A204.1 (cell line): ENCODE results near the gene SYPL1.

Experiments used
- FAIRE-seq: peaks from 2 replicates; lab custom pipeline; 2012; peaks lifted over from hg19 to GRCh38; lab: Jason Lieb, UNC

Gene SYPL1

DNA sequence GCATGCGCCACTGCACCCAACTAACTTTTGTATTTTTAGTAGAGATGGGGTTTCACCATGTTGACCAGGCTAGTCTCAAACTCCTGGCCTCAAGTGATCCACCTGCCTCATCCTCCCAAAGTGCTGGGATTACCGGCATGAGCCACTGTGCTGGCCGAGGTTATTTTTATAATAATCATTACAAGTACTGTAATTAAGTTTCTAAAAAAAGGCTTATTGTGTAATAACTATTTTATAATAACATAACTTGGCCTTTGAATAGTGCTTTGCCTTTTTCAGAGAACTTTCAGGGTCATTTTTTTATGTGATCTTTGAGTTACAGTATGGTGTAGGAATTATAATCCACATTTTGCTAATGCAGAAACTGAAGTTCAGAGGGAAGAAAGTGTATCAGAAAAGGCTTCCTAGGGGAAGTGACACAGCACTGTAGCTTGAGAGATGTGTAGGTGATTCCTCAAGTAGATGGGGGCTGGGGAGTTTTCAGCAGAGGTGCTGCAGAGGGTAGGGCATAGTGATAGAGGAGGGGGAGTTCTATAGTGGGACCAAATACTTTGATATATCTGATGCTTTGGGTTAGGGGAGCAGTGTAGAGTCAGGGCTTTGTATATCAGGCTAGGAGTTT lies 9.2 kb upstream of the SYPL1 start:
- FAIRE-seq: no peak

DNA sequence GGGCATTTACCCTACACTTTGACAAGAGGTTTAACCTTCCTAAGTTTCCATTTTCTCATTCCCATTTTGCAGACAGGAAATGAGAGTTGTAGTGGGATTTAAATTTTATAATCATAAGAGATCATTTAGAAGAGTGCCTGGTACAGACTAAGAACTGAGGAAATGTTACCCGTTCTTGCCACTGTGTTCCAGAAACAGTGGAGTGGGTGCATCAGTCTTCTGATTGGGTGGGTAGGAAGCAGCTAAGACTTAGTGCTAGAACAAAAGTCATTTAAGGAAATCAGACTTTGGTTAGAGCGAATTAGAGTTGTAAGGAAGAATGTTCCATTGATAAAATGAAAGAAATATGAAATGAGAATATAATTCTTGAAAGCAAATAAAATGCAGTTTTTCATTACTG lies 8.4 kb upstream of the SYPL1 start:
- no peak for FAIRE-seq

DNA sequence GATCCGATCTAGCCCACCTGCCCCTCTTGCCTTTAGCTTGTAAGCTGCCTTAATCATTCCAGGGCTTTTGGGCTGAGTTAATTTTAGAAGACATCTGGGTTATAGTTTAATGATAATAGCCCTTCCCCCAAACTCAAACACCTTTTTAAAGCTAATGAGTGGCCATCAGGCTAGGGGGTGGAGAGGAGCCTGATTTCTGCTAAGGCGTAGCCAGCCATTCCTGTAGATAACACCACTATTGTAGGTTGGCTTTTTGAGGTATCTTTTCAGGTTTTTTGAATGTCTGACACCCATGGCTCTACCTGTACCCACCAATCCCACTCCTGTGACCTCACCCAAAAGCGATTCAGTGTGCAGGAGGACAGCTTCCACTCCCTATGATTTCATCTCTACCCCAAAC lies 7.6 kb upstream of the SYPL1 start:
- FAIRE-seq: no peak

DNA sequence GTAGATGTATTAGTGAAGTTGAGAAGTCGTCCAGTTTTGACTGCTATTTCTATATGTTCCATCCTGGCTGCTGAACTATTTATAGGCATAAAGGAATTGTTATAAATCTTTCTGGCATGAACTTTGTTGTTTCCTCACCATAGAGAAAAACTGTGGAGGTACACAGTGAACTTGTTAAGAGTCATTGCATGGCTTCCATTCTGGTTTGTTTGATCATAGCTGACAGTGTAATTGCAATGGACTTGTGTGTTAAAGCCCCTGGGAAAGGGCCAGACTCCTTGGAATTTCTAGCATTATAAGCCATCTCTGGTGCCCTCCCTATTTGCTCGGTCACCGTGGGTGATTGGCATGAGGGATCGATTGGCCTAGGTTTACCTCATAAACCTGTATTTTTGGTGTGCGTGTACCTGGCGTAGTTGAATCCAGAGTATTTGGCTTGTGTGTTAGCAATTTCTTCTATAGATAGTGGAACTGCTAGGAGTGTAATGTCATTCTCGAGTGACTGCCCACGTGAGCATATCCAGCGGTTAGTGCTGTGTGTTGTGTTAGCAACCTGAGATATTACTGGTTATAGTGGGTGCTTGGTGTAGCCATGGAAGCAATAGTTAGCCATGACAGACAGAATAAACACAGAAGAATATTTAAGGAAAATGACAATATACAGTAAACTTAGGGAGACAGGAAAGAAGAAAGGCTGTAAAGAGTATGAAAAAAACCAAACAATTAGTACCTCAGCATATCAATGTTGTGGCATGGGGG lies 5.9 kb upstream of the SYPL1 start:
- no peak for FAIRE-seq

DNA sequence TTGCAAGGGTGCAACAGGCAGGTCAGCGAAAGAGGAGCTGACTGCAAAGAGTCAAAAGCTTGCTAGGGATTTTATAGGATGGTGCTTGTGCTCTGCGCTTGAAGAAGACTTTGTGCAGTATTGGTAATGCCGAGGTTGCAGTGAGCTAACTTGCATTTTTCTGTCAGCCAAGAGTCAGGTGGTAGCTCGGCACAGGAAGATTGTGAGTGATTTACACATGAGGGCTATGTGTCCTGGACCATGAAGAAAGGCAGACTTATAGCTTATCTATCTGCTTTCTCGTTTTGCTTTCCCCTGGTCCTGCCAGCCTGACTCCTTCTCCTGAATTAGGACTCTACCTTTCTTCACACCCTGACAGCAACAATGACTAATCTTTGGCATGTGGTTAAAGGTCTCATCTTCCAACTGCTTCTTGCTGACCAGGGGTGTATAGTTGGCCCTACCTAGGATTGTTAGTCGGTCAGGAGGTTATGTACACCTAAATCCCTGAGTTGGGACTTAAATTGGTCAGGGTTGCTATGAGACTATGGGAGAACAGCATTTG lies 4.1 kb upstream of the SYPL1 start:
- FAIRE-seq: no peak

DNA sequence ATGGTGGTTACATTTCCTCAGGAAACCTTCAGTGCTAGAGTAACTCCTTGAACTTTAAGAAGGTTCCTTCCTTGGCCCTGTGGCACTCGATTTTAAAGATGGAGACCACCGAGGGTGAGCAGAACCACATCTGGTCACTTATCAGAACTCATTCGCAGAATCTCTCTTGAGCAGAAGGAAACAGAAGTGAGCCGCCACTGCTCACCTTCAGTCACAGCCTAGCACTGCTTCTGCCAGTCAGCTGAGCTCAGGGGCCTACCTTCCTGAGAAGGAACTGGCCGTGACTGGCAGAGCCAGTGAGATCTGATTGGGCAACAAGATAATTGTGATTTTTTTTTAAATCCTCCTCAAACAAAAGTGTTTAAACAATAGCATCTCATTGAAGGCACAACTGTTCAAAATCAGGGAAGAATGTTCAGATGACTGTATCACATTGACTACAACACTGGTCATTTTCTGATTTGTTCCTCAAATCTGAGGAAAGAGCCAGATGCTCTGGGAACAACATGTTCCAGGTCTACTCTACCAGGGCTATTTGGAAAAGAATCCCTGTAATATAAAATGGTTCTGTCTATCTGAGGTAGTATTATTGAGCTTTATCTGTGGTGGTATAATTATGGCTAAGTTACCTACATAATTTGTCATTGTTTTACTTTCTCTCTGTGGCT lies 2.7 kb upstream of the SYPL1 start:
- no peak for FAIRE-seq

DNA sequence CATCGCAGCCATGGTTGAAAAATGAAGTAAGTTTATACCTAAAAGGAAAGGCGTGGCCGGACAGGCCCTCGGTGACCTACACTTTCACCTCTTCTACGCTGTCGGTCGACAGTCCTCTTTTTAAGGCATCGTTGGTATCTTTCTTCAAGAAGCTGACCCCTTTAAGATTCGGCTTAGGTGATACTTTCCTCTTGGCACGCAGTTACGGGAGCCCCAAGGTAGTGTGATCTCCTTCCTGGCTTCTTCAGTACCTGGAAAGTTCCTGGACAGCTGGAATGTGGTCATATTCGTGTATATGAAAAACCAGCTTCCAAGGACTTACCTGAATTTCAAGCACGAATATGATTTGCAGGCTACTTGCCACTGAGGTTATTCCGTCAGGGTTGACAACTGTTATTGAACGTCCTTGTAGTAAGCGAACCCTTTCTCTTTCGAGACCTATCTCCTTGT lies 885 bp upstream of the SYPL1 start:
- no peak for FAIRE-seq

DNA sequence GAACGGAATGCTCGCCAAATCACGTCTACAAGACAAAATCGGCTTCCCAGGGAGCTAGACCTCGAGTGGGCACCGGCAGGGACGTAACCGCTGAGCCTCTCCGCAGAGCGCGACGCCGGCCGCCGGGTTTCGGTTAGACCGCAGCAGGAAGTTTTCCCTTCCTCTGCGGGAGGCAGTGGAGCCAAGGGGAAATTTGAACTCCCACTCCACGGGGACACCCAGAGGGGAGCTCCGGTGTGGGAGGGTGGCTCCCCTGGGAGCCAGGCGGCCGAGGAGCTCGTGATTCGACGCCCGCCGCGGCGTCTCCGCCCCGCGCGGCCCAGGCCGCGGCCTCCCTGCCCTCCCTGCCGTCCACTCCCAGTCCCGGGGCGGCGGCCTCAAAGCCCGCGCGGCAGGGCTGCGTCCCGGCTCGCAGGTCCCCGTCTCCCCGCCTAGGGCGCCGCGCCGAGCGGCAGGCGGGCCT lies 426 bp downstream of the SYPL1 start:
- no peak for FAIRE-seq

DNA sequence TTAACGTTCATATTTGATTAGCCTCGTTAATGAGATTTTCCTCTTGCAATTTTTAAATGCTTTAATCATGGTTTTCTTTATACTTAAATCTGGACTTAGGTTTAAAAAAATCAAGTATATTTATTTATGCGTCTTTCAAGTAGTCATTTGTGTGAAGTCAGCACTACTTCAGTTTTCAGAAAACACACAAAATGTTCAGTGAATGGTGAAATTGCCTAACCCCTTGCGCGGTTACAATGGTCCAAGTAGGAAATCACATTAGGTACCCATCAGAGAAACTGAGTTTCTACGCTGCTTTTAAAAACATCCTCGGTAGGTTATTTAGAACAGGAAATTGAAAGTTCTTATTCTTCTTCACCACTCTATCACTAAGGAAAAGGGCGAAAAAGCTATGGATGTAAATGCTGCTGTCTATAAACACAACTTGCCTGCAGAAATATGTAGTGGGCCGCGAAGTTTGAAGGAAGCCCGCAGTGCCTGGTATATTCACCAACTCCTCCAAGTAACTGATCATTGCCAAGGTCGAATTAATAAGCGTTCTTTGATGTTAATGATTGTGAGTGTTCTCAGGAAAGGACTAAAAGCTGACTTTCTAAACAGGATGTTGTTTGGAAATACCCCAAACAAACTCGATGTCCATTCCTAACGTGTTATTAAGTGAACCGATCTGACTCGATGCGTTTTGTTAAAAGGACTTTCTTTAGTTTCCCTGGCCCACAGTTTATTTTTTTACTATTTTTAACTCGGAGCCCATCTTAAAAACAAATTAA lies 1.0 kb downstream of the SYPL1 start:
- no peak for FAIRE-seq

DNA sequence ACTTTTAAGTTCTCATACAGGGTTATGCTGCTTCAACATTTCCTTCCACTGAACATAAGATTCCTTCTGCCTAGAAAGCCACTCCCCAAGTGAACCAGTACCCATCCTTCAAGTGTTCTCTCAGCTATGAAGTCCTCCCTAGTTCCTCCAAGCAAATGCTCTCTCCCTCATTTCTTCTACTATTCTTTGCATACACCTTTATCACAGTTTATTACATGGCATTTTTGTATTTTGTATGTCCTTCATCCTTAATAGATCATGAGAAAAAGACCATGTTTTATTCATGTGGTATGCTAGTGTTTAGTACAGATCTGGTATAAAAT lies 1.9 kb downstream of the SYPL1 start:
- FAIRE-seq: no peak

DNA sequence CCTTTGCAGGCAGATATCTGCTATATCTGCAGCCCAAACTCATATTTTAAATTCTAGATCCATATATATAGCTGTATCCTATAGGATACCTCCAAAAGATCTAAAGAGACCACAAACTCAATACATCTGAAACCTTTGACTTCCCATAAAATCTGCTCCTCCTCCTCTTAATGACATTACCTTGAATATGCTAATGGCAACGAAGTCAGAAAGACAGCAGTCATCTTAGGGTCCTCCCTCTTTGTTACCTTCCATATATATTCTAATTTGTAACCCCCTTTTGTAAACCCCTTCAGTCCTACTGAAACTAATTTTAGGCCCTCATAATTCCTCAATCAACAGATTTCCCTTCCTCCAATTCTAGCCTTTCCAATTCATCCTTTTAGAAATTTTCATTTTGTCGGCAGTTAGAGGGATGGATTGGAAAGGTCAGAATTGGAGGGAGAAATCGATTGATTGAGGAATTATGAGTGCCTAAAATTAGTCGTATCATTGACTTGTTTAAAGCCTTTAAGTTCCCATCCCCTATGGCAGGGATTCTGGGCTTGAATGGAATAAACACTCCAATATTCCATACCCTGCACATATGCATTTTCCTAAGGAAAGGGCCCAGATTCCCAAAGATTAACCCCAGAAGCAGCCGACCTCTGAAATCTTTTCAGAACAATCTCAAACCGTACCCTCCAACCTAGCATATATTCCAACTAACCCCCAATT lies 2.4 kb downstream of the SYPL1 start:
- no peak for FAIRE-seq

DNA sequence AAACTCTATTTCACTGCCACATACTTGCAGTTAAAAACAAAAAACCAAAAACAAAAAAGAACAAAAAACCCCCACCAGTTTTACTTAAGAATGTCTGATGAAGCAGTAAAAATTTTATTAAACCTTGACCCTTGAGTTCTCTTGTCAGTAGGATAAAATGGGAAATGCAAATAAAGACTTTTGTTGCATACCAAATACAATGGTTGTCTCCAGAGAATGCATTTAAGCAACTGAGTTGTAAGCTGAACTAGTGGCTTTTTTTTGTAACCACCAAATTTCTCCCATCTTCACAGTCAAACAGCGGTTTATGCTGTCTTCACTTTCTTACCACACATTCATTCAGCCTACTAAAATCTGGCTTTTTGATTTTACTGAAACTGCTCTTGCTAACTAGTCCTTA lies 3.1 kb downstream of the SYPL1 start:
- FAIRE-seq: no peak

DNA sequence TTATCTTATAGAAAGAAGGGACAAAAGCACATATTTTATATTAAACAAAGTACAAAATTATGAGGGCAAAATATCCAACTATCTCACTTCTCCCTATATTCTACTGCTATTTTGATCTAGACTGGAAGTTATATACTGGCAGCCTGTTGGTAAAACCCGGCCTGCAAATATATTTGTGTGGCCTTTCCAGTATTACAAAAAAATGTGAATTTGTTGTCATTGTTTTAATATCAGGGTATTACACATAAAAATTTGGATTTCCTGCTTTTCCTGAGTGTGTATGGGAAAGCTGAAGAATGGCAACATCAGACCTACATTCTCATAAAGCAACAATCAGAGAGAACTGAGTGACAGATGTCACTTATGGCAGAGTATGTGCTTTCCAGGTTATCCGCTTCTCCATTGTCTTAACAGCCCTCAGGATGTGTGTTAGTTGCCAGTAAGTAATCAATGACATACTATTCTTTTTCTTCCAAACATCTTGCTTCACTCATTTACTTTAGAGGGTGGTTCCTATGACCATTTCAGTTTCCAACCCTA lies 7.3 kb downstream of the SYPL1 start:
- no peak for FAIRE-seq

DNA sequence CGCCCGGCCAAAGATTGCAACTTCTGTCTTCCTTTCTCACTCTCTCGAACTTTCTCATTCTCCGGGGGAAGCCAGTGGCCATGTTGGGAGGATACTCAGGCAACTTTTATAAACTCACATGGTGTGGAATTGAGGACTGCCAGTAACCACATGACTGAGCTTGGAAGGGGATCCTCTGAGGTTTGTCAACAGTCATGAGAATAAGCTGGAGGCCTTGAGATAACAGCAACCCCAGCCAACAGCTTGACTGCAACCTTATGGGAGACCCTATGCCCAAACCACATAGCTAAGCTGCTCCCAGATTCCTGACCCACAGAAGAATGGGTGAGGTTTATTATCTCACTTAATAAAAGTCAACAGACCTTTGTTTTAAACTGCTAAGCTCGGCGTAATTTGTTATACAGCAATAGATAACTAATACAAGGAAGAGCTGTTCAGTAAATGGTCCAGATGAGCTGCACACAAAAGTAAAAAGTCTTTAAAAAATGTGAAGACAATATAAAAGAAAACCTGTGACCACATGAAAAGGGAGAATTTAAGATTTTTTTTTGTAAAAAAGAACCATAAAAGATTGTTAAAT lies 9.6 kb downstream of the SYPL1 start:
- peak; percentile 3 for FAIRE-seq

DNA sequence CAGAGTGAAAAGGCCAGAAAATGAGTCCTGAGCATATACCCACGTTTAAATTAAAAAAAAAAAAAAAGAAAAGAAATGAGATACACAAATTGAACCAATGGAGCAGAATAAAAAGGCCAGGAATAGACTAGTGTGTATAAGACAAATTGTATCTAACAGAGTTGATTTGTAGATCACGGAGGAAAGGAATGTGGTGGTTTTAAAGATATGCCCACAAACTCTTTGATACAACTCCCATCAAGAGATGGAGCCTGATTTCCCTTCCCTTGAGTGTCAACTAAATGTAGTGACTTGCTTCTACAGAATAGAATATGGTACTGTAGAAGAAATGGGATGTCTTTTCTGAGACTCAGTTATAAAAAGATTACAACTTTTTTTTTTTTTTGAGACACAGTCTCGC lies 10.4 kb downstream of the SYPL1 start:
- no peak for FAIRE-seq

DNA sequence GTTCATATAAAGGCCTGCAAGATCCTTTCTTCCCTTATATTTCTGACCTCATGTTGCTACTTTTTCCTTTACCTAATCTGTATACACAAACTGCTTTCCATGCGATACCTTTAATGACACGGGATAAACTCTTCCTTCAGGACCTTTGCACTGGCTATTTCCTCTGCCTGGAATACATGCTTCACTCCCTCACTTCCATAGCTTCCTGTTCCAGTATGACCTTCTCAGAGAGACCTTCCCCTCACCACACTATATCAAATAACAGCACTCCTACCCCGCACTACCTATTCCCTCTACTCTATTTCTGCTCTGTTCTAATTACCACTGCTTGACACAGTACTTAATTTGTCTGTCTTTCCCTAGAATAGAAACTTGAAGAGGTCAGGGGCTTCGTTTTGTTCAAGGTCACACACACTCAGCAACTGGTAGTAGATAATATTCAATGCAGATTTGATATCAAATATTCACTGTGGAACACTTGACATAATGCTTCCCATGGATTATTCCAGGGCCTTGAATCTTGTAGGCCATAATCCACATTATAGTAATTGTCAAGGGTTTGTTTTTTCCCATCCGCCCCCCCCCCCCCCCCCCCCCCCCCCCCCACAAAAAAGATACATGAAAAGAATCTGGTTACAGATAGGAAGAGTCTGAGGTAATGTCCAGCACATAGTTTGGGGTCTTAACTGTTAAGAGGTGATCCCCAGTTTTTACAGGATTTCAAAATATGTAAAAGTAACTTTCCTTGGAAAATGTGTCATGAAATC lies 11.1 kb downstream of the SYPL1 start:
- FAIRE-seq: no peak

DNA sequence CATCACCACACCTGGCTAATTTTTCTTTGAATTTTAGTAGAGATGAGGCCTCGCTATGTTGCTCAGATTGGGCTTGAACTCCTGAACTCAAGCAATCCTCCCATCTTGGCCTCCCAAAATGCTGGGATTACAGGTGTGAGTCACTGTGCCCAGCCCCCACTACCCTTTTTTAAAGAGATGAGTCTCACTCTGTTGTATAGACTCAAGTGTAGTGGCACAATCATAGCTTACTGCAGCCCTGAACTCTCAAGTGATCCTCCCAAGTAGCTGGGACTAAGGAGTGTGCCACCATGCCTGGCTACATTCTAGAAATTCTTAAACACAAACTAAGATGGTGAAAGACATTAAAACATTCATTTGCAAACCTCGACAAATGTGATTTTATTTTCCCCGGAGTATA lies 12.6 kb downstream of the SYPL1 start:
- FAIRE-seq: no peak

DNA sequence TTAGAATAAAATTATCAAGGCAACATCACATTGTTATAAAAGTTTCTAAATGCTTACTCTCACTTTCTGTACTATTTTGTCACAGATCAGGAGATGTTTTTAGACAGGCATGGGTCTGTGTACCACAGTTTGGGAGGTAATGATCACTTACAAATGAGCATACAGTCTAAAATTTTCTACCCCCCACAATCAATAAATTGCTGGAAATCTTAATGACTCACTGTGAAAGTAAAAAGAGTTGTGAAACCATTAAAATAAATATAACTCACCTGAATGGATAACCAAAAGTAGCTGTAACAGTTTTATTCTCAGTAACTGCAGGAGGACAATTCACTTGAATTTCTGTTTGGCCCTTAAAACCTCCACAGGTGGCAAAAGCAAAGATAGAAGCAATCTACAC lies 13.2 kb downstream of the SYPL1 start:
- FAIRE-seq: no peak

DNA sequence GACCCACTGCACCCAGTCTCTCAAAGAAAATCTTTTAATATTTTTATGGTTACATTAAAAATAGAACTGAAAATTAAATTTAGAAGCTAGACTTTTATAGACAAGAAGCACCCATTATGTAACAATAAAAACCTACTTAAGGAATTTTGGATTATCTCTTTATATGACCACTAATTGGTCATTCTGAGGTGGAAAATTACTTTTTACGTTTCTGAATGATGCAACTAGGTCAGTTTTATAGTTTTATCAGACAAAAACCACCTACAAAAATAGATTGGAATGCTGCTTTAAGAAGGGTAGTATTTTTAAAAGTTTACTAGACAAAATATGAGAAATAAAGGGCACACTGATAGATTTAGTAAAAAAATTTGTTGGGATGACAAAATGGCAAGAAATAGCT lies 16.5 kb downstream of the SYPL1 start:
- FAIRE-seq: no peak

DNA sequence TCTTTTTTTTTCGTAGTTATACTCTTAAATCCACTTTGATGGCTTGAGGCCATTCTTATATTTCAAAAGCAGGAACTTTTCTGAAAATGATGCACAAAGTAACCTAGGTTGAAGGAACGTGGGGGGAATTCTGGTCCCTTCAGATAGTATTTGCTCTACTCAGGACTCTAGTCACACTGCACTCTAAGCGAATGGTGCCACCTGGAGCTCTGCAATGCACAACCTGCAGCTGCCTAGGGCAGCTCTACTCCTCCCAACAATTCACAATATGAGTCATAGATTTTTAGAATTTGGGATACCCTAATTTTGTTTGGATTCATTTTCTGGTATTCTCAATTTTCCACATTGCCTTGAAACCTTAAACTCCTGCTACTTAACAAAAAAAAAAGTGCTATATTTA lies 17.3 kb downstream of the SYPL1 start:
- FAIRE-seq: no peak

DNA sequence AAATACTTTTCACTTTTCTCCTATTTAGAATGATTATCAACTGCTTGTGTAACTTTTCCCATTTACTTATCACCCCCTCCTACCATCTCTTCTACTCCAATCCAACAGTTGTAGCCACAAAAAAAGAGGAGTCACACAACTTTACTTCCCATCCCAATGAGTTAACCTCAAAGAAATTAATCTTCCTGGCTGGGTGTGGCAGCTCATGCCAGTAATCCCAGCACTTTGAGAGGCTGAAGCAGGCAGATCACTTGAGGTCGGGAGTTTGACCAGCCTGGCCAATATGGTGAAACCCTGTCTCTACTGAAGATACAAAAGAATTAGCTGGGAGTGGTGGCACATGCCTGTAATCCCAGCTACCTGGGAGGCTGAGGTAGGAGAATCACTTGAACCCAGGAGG lies 19.9 kb downstream of the SYPL1 start:
- FAIRE-seq: no peak
